ENCODE data around the gene DENND4C. TPM values are rescaled to one million over a fixed set of nuclear protein-coding genes. Genes with fewer than 3 reads are reported as not detected.

Gene DENND4C
- total RNA-seq, 2 experiments from 2014 or later = 17.4 to 18.5 TPM

GRCh38 chr9:19203058-19203457 lies 27.4 kb upstream of the DENND4C start:
- intact Hi-C loops (cut with micrococcal nuclease) = no loop called here
- no peak for ATAC-seq
- TF ChIP-seq, protein P1, sequence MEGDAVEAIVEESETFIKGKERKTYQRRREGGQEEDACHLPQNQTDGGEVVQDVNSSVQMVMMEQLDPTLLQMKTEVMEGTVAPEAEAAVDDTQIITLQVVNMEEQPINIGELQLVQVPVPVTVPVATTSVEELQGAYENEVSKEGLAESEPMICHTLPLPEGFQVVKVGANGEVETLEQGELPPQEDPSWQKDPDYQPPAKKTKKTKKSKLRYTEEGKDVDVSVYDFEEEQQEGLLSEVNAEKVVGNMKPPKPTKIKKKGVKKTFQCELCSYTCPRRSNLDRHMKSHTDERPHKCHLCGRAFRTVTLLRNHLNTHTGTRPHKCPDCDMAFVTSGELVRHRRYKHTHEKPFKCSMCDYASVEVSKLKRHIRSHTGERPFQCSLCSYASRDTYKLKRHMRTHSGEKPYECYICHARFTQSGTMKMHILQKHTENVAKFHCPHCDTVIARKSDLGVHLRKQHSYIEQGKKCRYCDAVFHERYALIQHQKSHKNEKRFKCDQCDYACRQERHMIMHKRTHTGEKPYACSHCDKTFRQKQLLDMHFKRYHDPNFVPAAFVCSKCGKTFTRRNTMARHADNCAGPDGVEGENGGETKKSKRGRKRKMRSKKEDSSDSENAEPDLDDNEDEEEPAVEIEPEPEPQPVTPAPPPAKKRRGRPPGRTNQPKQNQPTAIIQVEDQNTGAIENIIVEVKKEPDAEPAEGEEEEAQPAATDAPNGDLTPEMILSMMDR (IDR thresholded peaks at IDR 0.05) = no peak
- POLR2A ChIA-PET = no interaction called here
- CTCF ChIA-PET = interaction anchor here (1.0 to 1.2 kb wide), 3 partner anchors 14 to 262 kb away, joined by 3 to 7 read pairs (median 3); partner anchors contain the start of gene RRAGA
- H3K36me3 Mint-ChIP-seq (ENCODE audit: low read depth) = no peaks in the 10 kb centered on the region
- no peaks in the 10 kb centered on the region for H3K27me3 Mint-ChIP-seq
- H3K27ac Mint-ChIP-seq = no peak overlapping the region
- no peak overlapping the region for H3K4me3 Mint-ChIP-seq
- H3K9me3 Mint-ChIP-seq = no peaks in the 10 kb centered on the region
- no peak for DNase-seq
- peaks cover 4% of the 10 kb centered on the region for H3K4me1 Mint-ChIP-seq (ENCODE audit: low read depth)

DNA sequence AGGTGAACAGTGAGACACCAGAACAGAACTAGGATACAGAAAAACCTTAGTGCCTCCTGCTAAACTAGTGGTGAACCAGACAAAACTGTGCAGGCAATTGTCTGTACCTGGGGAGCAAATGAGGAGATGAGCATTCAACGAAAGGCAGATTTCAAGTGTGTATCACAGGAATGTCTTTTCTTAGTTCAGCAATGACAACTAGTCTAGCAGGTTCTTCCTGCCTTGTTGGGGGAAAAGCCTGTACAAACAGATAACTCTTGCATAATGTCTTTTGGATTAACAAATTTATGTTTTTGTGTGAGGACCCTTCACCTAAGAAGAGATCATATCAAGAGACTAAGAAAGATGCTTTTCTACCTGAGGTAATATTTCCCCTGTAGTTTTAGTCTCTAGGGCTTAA lies 21.8 kb upstream of the DENND4C start:
- no peak for DNase-seq
- CTCF ChIA-PET = interaction anchor here (1.0 kb wide), 1 partner anchor 46 kb away, joined by 3 read pairs; no protein-coding TSS in a partner anchor
- Mint-ChIP-seq H3K9me3 (no peaks in the 10 kb centered on the region), H3K27ac (no peak overlapping the region), H3K4me1 (ENCODE audit: low read depth) (no peaks in the 10 kb centered on the region), H3K4me3 (no peak overlapping the region), H3K36me3 (ENCODE audit: low read depth) (no peaks in the 10 kb centered on the region), H3K27me3 (no peaks in the 10 kb centered on the region)
- POLR2A ChIA-PET = no interaction called here
- intact Hi-C loops (cut with micrococcal nuclease) = no loop called here
- TF ChIP-seq, protein P1 (IDR thresholded peaks at IDR 0.05) = no peak
- ATAC-seq = no peak

DNA sequence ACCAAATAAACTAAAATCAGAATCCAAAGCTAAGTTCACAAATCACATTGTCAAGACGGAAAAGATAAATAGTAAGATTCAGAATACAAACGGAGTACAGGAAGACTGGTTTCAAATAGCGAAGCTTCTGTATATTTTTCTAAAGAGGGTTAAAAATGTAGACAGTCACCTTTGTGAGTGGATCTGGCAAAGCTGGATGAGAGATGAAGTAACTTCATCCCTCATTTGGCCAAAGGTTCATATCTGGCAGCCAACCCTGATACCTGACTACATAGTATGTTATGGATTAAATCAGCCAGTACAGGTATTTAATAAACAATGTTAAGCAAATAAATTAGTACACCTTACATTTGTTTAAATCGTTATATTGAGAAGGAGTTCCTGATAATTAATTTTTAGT lies 21.3 kb upstream of the DENND4C start:
- H3K4me1 Mint-ChIP-seq (ENCODE audit: low read depth) = no peaks in the 10 kb centered on the region
- no peak overlapping the region for H3K27ac Mint-ChIP-seq
- no peak overlapping the region for H3K4me3 Mint-ChIP-seq
- TF ChIP-seq, protein P1 (IDR thresholded peaks at IDR 0.05) = no peak
- no peaks in the 10 kb centered on the region for H3K27me3 Mint-ChIP-seq
- H3K36me3 Mint-ChIP-seq (ENCODE audit: low read depth) = no peaks in the 10 kb centered on the region
- intact Hi-C loops (cut with micrococcal nuclease) = no loop called here
- CTCF ChIA-PET = interaction anchor here (1.0 kb wide), 1 partner anchor 46 kb away, joined by 3 read pairs; no protein-coding TSS in a partner anchor
- DNase-seq (no peak), ATAC-seq (no peak)
- POLR2A ChIA-PET = no interaction called here
- H3K9me3 Mint-ChIP-seq = no peaks in the 10 kb centered on the region

DNA sequence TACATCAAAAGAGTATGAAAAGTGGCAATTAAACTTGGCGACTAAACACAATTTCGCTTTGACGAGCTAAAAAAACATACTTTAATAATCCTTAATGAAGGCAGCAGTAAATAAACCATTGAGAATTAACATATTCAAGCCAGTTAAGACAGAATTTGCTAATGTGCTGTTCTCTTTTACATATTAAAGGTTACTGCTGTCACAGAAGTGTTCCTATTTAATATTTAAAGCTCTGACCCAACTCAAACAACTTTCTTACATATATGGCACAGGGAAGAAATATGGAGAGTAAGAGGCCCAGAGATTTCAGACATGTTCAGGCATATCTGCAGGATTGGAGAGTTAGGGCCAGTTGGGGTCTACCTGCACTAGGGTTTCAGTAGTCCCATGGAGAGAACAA lies 16.7 kb upstream of the DENND4C start:
- Mint-ChIP-seq H3K27me3 (no peaks in the 10 kb centered on the region), H3K27ac (no peak overlapping the region), H3K9me3 (no peaks in the 10 kb centered on the region), H3K4me1 (ENCODE audit: low read depth) (no peaks in the 10 kb centered on the region), H3K36me3 (ENCODE audit: low read depth) (no peaks in the 10 kb centered on the region), H3K4me3 (no peak overlapping the region)
- intact Hi-C loops (cut with micrococcal nuclease) = no loop called here
- ChIA-PET CTCF (interaction anchor here (0.8 to 0.9 kb wide), 2 partner anchors 9 to 11 kb away, joined by 3 read pairs; no protein-coding TSS in a partner anchor), POLR2A (interaction anchor here (1.4 kb wide), 1 partner anchor 9 kb away, joined by 3 read pairs; no protein-coding TSS in a partner anchor)
- no peak for DNase-seq
- TF ChIP-seq, protein P1 (IDR thresholded peaks at IDR 0.05) = no peak
- ATAC-seq = no peak

DNA sequence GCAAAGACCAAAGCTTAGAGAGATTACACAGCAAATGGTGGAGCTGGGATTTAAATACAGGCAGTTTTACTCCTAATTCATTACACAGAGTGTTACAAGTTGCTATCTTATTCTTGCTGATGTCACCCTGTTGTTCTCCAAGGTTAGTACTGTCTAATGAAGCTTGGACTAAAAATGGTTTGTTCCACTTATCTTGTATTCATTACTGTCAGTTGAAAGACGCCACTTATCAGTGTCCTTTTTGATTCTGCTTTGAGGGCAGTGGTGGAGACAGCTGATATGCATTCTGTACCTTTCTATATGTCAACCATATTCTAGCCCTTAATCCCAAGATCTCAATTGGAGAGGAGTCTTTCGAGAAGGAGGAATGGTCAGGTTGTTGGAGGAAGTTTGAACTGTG lies 14.0 kb upstream of the DENND4C start:
- intact Hi-C loops (cut with micrococcal nuclease) = no loop called here
- ChIA-PET CTCF (interaction anchor here (1.0 kb wide), 1 partner anchor 14 kb away, joined by 3 read pairs; no protein-coding TSS in a partner anchor), POLR2A (interaction anchor here (0.6 kb wide), 1 partner anchor 236 kb away, joined by 3 read pairs; no protein-coding TSS in a partner anchor)
- Mint-ChIP-seq H3K9me3 (no peaks in the 10 kb centered on the region), H3K27me3 (no peaks in the 10 kb centered on the region), H3K4me1 (ENCODE audit: low read depth) (no peaks in the 10 kb centered on the region), H3K4me3 (no peak overlapping the region), H3K36me3 (ENCODE audit: low read depth) (no peaks in the 10 kb centered on the region), H3K27ac (no peak overlapping the region)
- TF ChIP-seq, protein P1 (IDR thresholded peaks at IDR 0.05) = no peak
- ATAC-seq (no peak), DNase-seq (no peak)
